Keratinocyte (primary cell): ENCODE results near the gene MED8. TPM values are rescaled to one million over a fixed set of nuclear protein-coding genes. Genes with fewer than 3 reads are reported as not detected.

ENCODE experiments used
- DNase-seq: peaks from one replicate; pipeline ENCODE4 v3.0.0-alpha.2; 2011; ENCODE audit warnings: low read depth, missing footprints, low spot score
- FAIRE-seq: peaks from 2 replicates; lab custom pipeline; 2011; peaks lifted over from hg19 to GRCh38; lab: Jason Lieb, UNC
- H2AFZ ChIP-seq: 2 replicates; pipeline ENCODE4 v1.6.0; 2012; ENCODE audit warnings: low read length, control low read depth, inconsistent platforms; ENCODE audit not compliant: control insufficient read depth
- H3K27ac ChIP-seq: 2 replicates; pipeline ENCODE4 v1.5.1; 2011; ENCODE audit warnings: low read length; ENCODE audit not compliant: control insufficient read depth, insufficient read depth
- H3K27me3 ChIP-seq: 3 replicates; pipeline ENCODE4 v1.6.0; 2011; ENCODE audit warnings: low read length; ENCODE audit not compliant: control insufficient read depth, insufficient read depth; ENCODE audit errors: extremely low read depth
- H3K36me3 ChIP-seq, 2 experiments: 2 replicates in 1 of 2; 3 replicates in 1 of 2; pipeline ENCODE4 v1.5.1; 2011; ENCODE audit warnings: low read length in 2 of 2, mild to moderate bottlenecking in 1 of 2; ENCODE audit not compliant: control insufficient read depth in 2 of 2, insufficient read depth in 2 of 2; ENCODE audit errors: extremely low read depth in 1 of 2
- H3K4me1 ChIP-seq: 3 replicates; pipeline ENCODE4 v1.5.1; 2011; ENCODE audit warnings: low read length; ENCODE audit not compliant: control insufficient read depth, insufficient read depth; ENCODE audit errors: extremely low read depth
- H3K4me2 ChIP-seq: 3 replicates; pipeline ENCODE4 v1.6.0; 2011; ENCODE audit warnings: low read depth, low read length; ENCODE audit not compliant: control insufficient read depth, insufficient read depth; ENCODE audit errors: extremely low read depth
- H3K4me3 ChIP-seq, 3 experiments: fragments of 200-600 bp in 1 of 3; sonication (generic) in 1 of 3; 2 replicates in 2 of 3; 3 replicates in 1 of 3; pipeline ENCODE4 v1.5.1; 2011 to 2016; ENCODE audit warnings: low read length in 3 of 3, mild to moderate bottlenecking in 3 of 3, control low read depth in 2 of 3, inconsistent platforms in 1 of 3, low read depth in 1 of 3, mixed read lengths in 1 of 3, mixed run types in 1 of 3, moderate library complexity in 1 of 3; ENCODE audit not compliant: control insufficient read depth in 2 of 3, insufficient read depth in 2 of 3; ENCODE audit errors: extremely low read depth in 1 of 3
- H3K79me2 ChIP-seq: 2 replicates; pipeline ENCODE4 v1.6.0; 2012; ENCODE audit warnings: low read length; ENCODE audit not compliant: control insufficient read depth, insufficient read depth
- H3K9ac ChIP-seq: 3 replicates; pipeline ENCODE4 v1.6.0; 2011; ENCODE audit warnings: low read length; ENCODE audit not compliant: control insufficient read depth, insufficient read depth; ENCODE audit errors: extremely low read depth
- H3K9me1 ChIP-seq: 3 replicates; pipeline ENCODE4 v1.6.0; 2011; ENCODE audit warnings: low read length; ENCODE audit not compliant: control insufficient read depth, insufficient read depth; ENCODE audit errors: extremely low read depth
- H3K9me3 ChIP-seq: 2 replicates; pipeline ENCODE4 v1.5.1; 2012; ENCODE audit warnings: low read depth, low read length; ENCODE audit not compliant: control insufficient read depth
- H4K20me1 ChIP-seq: 3 replicates; pipeline ENCODE4 v1.6.0; 2011; ENCODE audit warnings: low read length; ENCODE audit not compliant: control insufficient read depth, insufficient read depth; ENCODE audit errors: extremely low read depth
- CTCF ChIP-seq, 3 experiments: IDR thresholded peaks in 1 of 3; conservative IDR thresholded peaks in 1 of 3; optimal IDR thresholded peaks in 1 of 3; 2 replicates in 2 of 3; 3 replicates in 1 of 3; pipeline versions ENCODE3 to v1.5.1; 2011; ENCODE audit warnings: low read length in 3 of 3, mild to moderate bottlenecking in 3 of 3, moderate library complexity in 2 of 3, control low read depth in 1 of 3, inconsistent platforms in 1 of 3; ENCODE audit not compliant: insufficient read depth in 2 of 3; ENCODE audit errors: extremely low read depth in 1 of 3
- EZH2 ChIP-seq: IDR thresholded peaks from one replicate; pipeline ENCODE4 v1.6.1; 2012; ENCODE audit warnings: inconsistent platforms, mild to moderate bottlenecking, low read length, moderate library complexity
- dilution Hi-C: fragments of 300-500 bp; cut with MboI; formaldehyde crosslinking; loops from one replicate; pipeline ENCODE4 v1.7.0; 2020; ENCODE audit warnings: low sequenced_read_pairs; ENCODE audit not compliant: extremely low pct_ligation_motif_present
- polyA plus RNA-seq, 5 experiments: library from polyadenylated mRNA; depleted of rRNA in 3 of 5; stranded (reverse) in 3 of 5; stranded (forward) in 1 of 5; unstranded in 1 of 5; fragments of >200 nt; gene quantifications; 1 replicate in 1 of 5; 2 replicates in 3 of 5; 3 replicates in 1 of 5; pipeline versions ENCODE4 v1.2.1 to v1.2.3, GENCODE V29; 2011 to 2012; ENCODE audit warnings: missing spikeins in 2 of 5, low read depth in 1 of 5, low replicate concordance in 1 of 5

Gene MED8
- polyA plus RNA-seq, 1 donor (not counting 4 experiments of a cell fraction or from before 2014, with no cell fraction given), result 14.3 TPM

GRCh38 chr1:43410571-43410970 lies 21.0 kb upstream of the MED8 start:
- peaks cover 11 to 15% of the 10 kb centered on the region in 2 experiments for H3K36me3 ChIP-seq
- TF ChIP-seq CTCF (optimal IDR thresholded peaks at IDR 0.05 in 1 of 3, IDR thresholded peaks at IDR 0.05 in 1 of 3, conservative IDR thresholded peaks at IDR 0.05 in 1 of 3; ENCODE audit: extremely low read depth in 1 of 3, insufficient read depth in 2 of 3, low read length in 3 of 3) (no peak), EZH2 (no peak)
- H3K27ac ChIP-seq, result no peak overlapping the region
- H3K9me1 ChIP-seq, result no peaks in the 10 kb centered on the region
- no peaks in the 10 kb centered on the region for H3K9me3 ChIP-seq
- no peak overlapping the region for H2AFZ ChIP-seq
- H3K4me2 ChIP-seq, result no peak overlapping the region
- no peak overlapping the region for H3K9ac ChIP-seq
- H3K4me1 ChIP-seq, result no peaks in the 10 kb centered on the region
- no peaks in the 10 kb centered on the region for H4K20me1 ChIP-seq
- FAIRE-seq (no peak), DNase-seq (no peak)
- dilution Hi-C loops, result no loop called here
- no peaks in the 10 kb centered on the region for H3K79me2 ChIP-seq
- H3K27me3 ChIP-seq, result no peaks in the 10 kb centered on the region
- H3K4me3 ChIP-seq, result no peak overlapping the region

- dilution Hi-C loops, result no loop called here
- Histone ChIP-seq H3K4me3 (no peak overlapping the region), H3K9me3 (no peaks in the 10 kb centered on the region), H3K27me3 (no peaks in the 10 kb centered on the region), H3K27ac (no peak overlapping the region), H3K9ac (no peak overlapping the region), H3K9me1 (no peaks in the 10 kb centered on the region), H2AFZ (no peak overlapping the region), H3K4me2 (no peak overlapping the region), H3K79me2 (no peaks in the 10 kb centered on the region), H4K20me1 (no peaks in the 10 kb centered on the region), H3K36me3 (peaks cover 21 to 23% of the 10 kb centered on the region in 2 experiments), H3K4me1 (no peaks in the 10 kb centered on the region)
- DNase-seq, result no peak
- FAIRE-seq, result no peak
- TF ChIP-seq CTCF (optimal IDR thresholded peaks at IDR 0.05 in 1 of 3, IDR thresholded peaks at IDR 0.05 in 1 of 3, conservative IDR thresholded peaks at IDR 0.05 in 1 of 3; ENCODE audit: extremely low read depth in 1 of 3, insufficient read depth in 2 of 3, low read length in 3 of 3), result no peak
- TF ChIP-seq EZH2, result no peak
Measured at GRCh38 chr1:43405876-43406234, 16.3 kb upstream of the MED8 start.
